Neural progenitor cell (in vitro differentiated cells): ENCODE measurements around the gene MYLK4.

Experiments
- CTCF ChIP-seq: fragments of 200-600 bp; sonication (generic); IDR thresholded peaks from 2 replicates; pipeline ENCODE4 v1.5.1; 2017; ENCODE audit warnings: antibody characterized with exemption, mild to moderate bottlenecking
- EZH2phosphoT487 ChIP-seq: fragments of 200-600 bp; sonication (generic); IDR thresholded peaks from 2 replicates; pipeline ENCODE4 v1.6.1; 2017; ENCODE audit warnings: antibody characterized with exemption

GRCh38 chr6:2651536-2651935 is 99.2 kb downstream of the MYLK4 start:
- no peak for TF ChIP-seq CTCF
- no peak for TF ChIP-seq EZH2phosphoT487
